Measurements from ENCODE around the gene CDC42BPB.

The CDC42BPB gene

DNA sequence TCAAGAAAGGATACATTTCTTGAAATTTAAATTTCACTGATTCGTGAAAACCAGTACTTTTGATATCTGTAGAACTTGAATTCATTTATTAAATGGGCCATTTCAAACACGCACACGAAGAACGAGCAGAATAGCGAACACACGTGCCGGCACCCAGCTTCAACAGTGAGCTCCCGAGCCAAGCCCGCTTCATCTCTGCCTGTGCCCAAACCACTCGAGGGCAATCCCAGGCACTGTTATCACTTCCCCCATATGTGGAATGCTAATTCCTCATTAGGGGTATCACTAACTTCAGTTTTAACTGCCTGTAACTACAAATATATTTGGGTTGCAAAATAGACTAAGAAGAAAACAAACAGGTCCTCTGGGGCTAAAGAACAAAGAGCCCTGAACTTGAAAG, 86.9 kb downstream of the CDC42BPB start:
- H3K4me3 ChIP-seq (ENCODE audit: low read depth, low read length) = no peak overlapping the region
- TF ChIP-seq, protein P1, sequence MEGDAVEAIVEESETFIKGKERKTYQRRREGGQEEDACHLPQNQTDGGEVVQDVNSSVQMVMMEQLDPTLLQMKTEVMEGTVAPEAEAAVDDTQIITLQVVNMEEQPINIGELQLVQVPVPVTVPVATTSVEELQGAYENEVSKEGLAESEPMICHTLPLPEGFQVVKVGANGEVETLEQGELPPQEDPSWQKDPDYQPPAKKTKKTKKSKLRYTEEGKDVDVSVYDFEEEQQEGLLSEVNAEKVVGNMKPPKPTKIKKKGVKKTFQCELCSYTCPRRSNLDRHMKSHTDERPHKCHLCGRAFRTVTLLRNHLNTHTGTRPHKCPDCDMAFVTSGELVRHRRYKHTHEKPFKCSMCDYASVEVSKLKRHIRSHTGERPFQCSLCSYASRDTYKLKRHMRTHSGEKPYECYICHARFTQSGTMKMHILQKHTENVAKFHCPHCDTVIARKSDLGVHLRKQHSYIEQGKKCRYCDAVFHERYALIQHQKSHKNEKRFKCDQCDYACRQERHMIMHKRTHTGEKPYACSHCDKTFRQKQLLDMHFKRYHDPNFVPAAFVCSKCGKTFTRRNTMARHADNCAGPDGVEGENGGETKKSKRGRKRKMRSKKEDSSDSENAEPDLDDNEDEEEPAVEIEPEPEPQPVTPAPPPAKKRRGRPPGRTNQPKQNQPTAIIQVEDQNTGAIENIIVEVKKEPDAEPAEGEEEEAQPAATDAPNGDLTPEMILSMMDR (IDR thresholded peaks at IDR 0.05; ENCODE audit: low read depth, low read length) = no peak

DNA sequence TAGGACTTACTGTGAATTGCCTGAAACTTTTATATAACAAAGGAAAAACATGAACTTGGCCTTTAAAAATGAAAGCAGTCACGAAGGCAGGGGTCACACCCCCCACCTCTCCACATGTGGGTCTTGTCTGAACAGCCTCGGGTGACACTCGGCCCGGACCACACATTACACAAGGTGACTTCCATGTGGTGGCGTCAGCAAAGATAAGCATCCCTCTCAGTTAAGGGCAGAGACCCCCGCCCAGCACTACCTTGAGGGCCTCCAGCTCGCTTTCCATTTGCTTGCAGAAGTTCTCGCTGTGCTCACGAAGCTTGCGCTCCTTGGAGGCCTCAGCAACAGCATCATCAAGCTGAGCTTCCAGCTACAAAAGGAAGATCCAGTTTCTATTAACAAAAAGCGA, 87.4 kb downstream of the CDC42BPB start:
- no peak overlapping the region for H3K4me3 ChIP-seq (ENCODE audit: low read depth, low read length)
- TF ChIP-seq, protein P1 (IDR thresholded peaks at IDR 0.05; ENCODE audit: low read depth, low read length) = no peak

DNA sequence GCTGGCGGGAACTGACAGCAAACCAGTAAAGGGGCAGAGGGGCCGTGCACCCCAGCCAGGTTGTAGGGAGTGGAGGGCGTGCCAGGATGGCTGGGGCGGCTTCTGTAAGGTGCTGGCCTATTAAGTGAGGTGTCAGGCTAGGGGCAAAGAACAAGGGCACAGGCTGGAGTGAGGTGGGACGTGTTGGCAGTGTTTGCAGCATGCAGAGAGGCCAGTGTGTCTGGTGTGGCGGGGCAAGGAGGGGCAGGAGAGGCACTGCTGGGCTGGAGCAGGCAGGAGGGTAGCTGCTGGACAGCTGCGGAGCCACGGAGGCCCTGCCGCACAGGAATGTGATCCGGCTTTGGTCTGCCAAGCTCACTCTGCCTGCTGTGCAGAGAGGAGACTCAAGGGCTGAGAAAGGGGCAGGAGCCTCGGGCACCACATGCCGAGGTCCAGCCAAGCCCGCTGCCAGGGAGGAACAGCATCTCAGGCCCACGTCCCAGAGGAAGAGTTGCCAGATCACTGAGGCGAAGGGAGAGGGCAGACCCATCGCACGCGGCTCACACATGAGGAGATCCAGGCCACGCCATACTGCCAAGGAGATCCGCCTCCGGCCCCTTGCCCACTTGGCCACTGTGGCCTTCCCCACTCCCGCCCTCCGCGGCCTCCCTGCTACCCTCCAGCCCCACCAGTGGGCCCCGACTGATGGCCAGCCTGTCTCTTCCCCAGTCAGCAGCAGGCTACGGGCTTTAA, 88.1 kb downstream of the CDC42BPB start:
- TF ChIP-seq, protein P1 (IDR thresholded peaks at IDR 0.05; ENCODE audit: low read depth, low read length) = no peak
- no peak overlapping the region for H3K4me3 ChIP-seq (ENCODE audit: low read depth, low read length)

DNA sequence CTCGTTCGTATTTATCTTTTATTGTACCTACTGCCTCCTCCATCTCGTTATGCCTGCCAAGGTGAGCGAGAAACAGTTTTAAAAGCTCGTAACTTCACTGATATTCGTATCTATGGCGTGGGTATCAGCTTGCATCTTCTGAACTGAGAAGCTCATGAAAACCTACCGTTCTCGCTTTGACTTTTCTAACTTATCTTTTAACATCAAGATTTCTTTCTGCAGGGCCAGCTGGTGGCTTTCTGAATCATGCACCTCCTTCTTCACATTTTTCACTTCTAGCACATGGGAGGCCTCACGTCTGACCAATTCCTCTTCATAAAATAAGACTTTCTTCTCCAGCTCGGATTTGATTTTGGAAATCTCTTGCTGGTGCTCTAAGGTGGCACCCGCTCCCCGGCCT, 89.0 kb downstream of the CDC42BPB start:
- TF ChIP-seq, protein P1 (IDR thresholded peaks at IDR 0.05; ENCODE audit: low read depth, low read length) = no peak
- H3K4me3 ChIP-seq (ENCODE audit: low read depth, low read length) = no peak overlapping the region

DNA sequence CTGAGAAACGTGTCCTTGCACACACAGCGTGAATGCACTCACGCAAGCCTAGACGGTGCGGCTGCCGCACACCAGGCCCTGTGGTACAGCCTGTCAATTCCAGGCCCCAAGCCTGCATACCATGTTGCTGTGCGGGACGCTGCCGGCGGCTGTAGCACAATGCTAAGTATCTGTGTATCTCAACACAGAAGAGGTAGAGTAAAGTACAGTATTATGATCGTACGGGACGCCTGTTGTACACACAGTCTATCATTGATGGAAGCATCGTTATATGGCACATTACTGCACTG, 89.9 kb downstream of the CDC42BPB start:
- TF ChIP-seq, protein P1 (IDR thresholded peaks at IDR 0.05; ENCODE audit: low read depth, low read length) = no peak
- H3K4me3 ChIP-seq (ENCODE audit: low read depth, low read length) = no peak overlapping the region

DNA sequence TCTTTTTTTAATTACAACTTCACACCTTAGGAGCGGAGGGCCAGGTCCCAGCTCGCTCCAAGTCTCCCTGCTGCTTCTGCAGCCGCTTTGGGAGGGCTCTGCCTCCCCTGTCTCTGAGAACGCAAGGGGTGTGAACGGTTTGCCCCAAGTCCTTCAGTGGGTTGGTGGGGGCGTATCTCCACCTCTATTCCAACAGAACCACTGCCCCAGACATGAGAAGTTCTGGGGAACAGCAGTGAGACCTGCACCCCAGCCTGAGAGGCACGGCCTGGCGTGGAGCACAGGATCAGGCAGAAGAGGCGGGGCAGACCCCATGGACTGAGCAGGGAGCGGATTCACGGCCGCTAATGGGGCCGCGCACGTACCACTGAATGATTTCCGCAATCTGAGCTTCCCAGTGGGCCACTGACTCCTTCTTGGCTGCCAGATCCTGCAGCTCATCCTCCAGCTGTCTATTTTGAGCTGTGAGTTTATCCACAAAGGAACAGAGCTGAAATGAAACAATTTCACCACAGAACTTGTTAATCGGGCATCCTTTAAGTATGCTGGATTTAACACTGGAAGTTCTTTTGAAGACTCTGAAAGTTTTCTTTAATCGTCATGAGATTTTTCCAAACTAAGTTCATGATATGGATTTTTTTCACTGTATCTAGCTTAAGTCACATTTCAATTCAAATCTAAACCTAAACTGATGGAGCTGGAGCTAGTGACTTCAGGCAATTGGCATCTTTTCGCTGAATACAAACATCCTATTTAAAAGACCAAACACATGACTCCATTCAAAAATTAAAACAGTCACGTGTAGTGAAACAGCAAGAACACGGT, 90.5 kb downstream of the CDC42BPB start:
- H3K4me3 ChIP-seq (ENCODE audit: low read depth, low read length) = no peak overlapping the region
- TF ChIP-seq, protein P1 (IDR thresholded peaks at IDR 0.05; ENCODE audit: low read depth, low read length) = no peak

- no peak overlapping the region for H3K4me3 ChIP-seq (ENCODE audit: low read depth, low read length)
- TF ChIP-seq, protein P1 (IDR thresholded peaks at IDR 0.05; ENCODE audit: low read depth, low read length) = no peak
Observed at GRCh38 chr14:102965971-102966655, 91.2 kb downstream of the CDC42BPB start.

Data from WI38 (cell line).